H1 (cell line): ENCODE measurements around the gene MEIS3. TPM values are rescaled to one million over a fixed set of nuclear protein-coding genes. Genes with fewer than 3 reads are reported as not detected.

ENCODE experiments used
- CTCF ChIA-PET: fragments of 300-600 bp; sonication (Branson Sonifier 250); formaldehyde crosslinking; loops from one replicate; lab custom pipeline; 2021; ENCODE audit not compliant: partially characterized antibody; lab: Charles Lee
- POLR2A ChIA-PET: fragments of 300-600 bp; sonication (Branson Sonifier 250); formaldehyde crosslinking; loops from one replicate; lab custom pipeline; 2021; ENCODE audit warnings: inconsistent platforms; ENCODE audit not compliant: partially characterized antibody; lab: Charles Lee
- DNase-seq, 2 experiments: peaks; one replicate each; pipeline versions ENCODE4 v3.0.0 to v3.0.0-alpha.2; 2010 to 2022; ENCODE audit warnings: low spot score in 2 of 2, low read depth in 1 of 2, mixed read lengths in 1 of 2
- FAIRE-seq: peaks from 2 replicates; lab custom pipeline; 2011; peaks lifted over from hg19 to GRCh38; lab: Jason Lieb, UNC
- H2AFZ ChIP-seq: 2 replicates; pipeline ENCODE4 v1.8.1; 2012; ENCODE audit warnings: low read length, inconsistent platforms
- H2AK5ac ChIP-seq: 2 replicates; pipeline ENCODE4 v1.6.1; 2013; ENCODE audit warnings: low read depth, low read length
- H2BK120ac ChIP-seq: replicated peaks from 2 replicates; pipeline ENCODE3; 2013; ENCODE audit warnings: low read depth, low read length, inconsistent platforms
- H2BK12ac ChIP-seq: 2 replicates; pipeline ENCODE4 v1.6.1; 2013; ENCODE audit warnings: low read depth, low read length
- H2BK15ac ChIP-seq: 2 replicates; pipeline ENCODE4 v1.6.1; 2013; ENCODE audit warnings: low read length
- H2BK20ac ChIP-seq: 2 replicates; pipeline ENCODE4 v1.6.1; 2013; ENCODE audit warnings: low read length
- H2BK5ac ChIP-seq: 2 replicates; pipeline ENCODE4 v1.6.1; 2013; ENCODE audit warnings: low read depth, low read length
- H3K14ac ChIP-seq: 2 replicates; pipeline ENCODE4 v1.6.1; 2013; ENCODE audit warnings: inconsistent platforms; ENCODE audit not compliant: insufficient read length
- H3K18ac ChIP-seq: 2 replicates; pipeline ENCODE4 v1.6.1; 2013; ENCODE audit warnings: low read length; ENCODE audit errors: extremely low read depth
- H3K23ac ChIP-seq: 2 replicates; pipeline ENCODE4 v1.6.1; 2013; ENCODE audit warnings: inconsistent platforms; ENCODE audit not compliant: insufficient read length
- H3K23me2 ChIP-seq: 2 replicates; pipeline ENCODE4 v1.6.1; 2013; ENCODE audit warnings: low read depth, low read length
- H3K27ac ChIP-seq: 2 replicates; pipeline ENCODE4 v1.6.1; 2011; ENCODE audit warnings: low read depth, low read length, inconsistent platforms
- H3K27me3 ChIP-seq, 4 experiments: replicated peaks in 1 of 4; 1 replicate in 1 of 4; 2 replicates in 3 of 4; pipeline versions ENCODE4 v1.6.1 to v1.8.1; 2011 to 2013; ENCODE audit warnings: low read length in 3 of 4, mild to moderate bottlenecking in 3 of 4, inconsistent platforms in 2 of 4, mixed read lengths in 2 of 4, moderate library complexity in 1 of 4; ENCODE audit not compliant: control insufficient read depth in 3 of 4, insufficient read depth in 3 of 4; ENCODE audit errors: extremely low read depth in 1 of 4
- H3K36me3 ChIP-seq, 4 experiments: 2 replicates each; pipeline versions ENCODE4 v1.6.1 to v1.8.1; 2011 to 2013; ENCODE audit warnings: mild to moderate bottlenecking in 4 of 4, low read length in 3 of 4, moderate library complexity in 2 of 4, control low read depth in 1 of 4, inconsistent platforms in 1 of 4; ENCODE audit not compliant: insufficient read depth in 4 of 4, control insufficient read depth in 2 of 4
- H3K4ac ChIP-seq: replicated peaks from 2 replicates; pipeline ENCODE3; 2013; ENCODE audit warnings: low read length, low read depth, mixed read lengths, inconsistent platforms; ENCODE audit not compliant: insufficient read length
- H3K4me1 ChIP-seq, 4 experiments: replicated peaks in 1 of 4; 1 replicate in 1 of 4; 2 replicates in 3 of 4; pipeline versions ENCODE4 v1.6.1 to v1.8.1; 2011 to 2013; ENCODE audit warnings: low read length in 3 of 4, inconsistent platforms in 2 of 4, mixed read lengths in 1 of 4; ENCODE audit not compliant: insufficient read depth in 4 of 4, control insufficient read depth in 3 of 4
- H3K4me2 ChIP-seq, 2 experiments: 2 replicates each; pipeline versions ENCODE4 v1.6.1 to v1.8.1; 2011 to 2013; ENCODE audit warnings: low read depth in 2 of 2, low read length in 2 of 2, control low read depth in 1 of 2, inconsistent platforms in 1 of 2, mild to moderate bottlenecking in 1 of 2; ENCODE audit not compliant: insufficient read depth in 1 of 2
- H3K4me3 ChIP-seq, 4 experiments: fragments of 200-600, 300-600 bp in 1 of 4; sonication (generic), shearing (Covaris generic), sonication (Bioruptor Twin) in 1 of 4; 2 replicates each; pipeline versions ENCODE4 v1.5.1 to v1.8.1; 2011 to 2016; ENCODE audit warnings: low read length in 4 of 4, low read depth in 3 of 4, control low read depth in 2 of 4, inconsistent platforms in 2 of 4, mild to moderate bottlenecking in 2 of 4, mixed read lengths in 1 of 4, moderate library complexity in 1 of 4; ENCODE audit not compliant: insufficient read depth in 2 of 4; ENCODE audit errors: extremely low read depth in 1 of 4
- H3K56ac ChIP-seq: replicated peaks from 2 replicates; pipeline ENCODE3; 2013; ENCODE audit warnings: low read depth, mild to moderate bottlenecking, mixed read lengths, low read length, inconsistent platforms; ENCODE audit not compliant: insufficient read length
- H3K79me1 ChIP-seq: 2 replicates; pipeline ENCODE4 v1.6.1; 2013; ENCODE audit warnings: low read depth, low read length, control low read depth
- H3K79me2 ChIP-seq, 2 experiments: 2 replicates each; pipeline versions ENCODE4 v1.6.1 to v1.8.1; 2012 to 2013; ENCODE audit warnings: low read length in 2 of 2, mild to moderate bottlenecking in 2 of 2, inconsistent platforms in 1 of 2; ENCODE audit not compliant: insufficient read depth in 2 of 2, control insufficient read depth in 1 of 2
- H3K9ac ChIP-seq, 4 experiments: replicated peaks in 1 of 4; 1 replicate in 1 of 4; 2 replicates in 3 of 4; pipeline versions ENCODE4 v1.6.1 to v1.8.1; 2011 to 2013; ENCODE audit warnings: low read depth in 3 of 4, low read length in 3 of 4, control low read depth in 2 of 4, mild to moderate bottlenecking in 2 of 4, moderate library complexity in 2 of 4, inconsistent platforms in 1 of 4; ENCODE audit errors: extremely low read depth in 1 of 4
- H3K9me3 ChIP-seq, 2 experiments: 2 replicates each; pipeline versions ENCODE4 v1.6.1 to v1.8.1; 2012 to 2013; ENCODE audit warnings: mild to moderate bottlenecking in 2 of 2, moderate library complexity in 2 of 2, control low read depth in 1 of 2, inconsistent platforms in 1 of 2, low read depth in 1 of 2, low read length in 1 of 2, mixed read lengths in 1 of 2; ENCODE audit not compliant: insufficient read depth in 2 of 2
- H4K20me1 ChIP-seq, 2 experiments: replicated peaks in 1 of 2; 2 replicates each; pipeline versions ENCODE3 to v1.8.1; 2011 to 2013; ENCODE audit warnings: inconsistent platforms in 2 of 2, low read length in 2 of 2, mild to moderate bottlenecking in 1 of 2; ENCODE audit not compliant: insufficient read depth in 2 of 2, control insufficient read depth in 1 of 2
- H4K5ac ChIP-seq: 2 replicates; pipeline ENCODE4 v1.6.1; 2013; ENCODE audit warnings: low read length, low read depth, mixed read lengths, inconsistent platforms; ENCODE audit not compliant: insufficient read length
- H4K8ac ChIP-seq: 2 replicates; pipeline ENCODE4 v1.8.0; 2013; ENCODE audit warnings: mild to moderate bottlenecking, moderate library complexity, low read length, inconsistent platforms; ENCODE audit not compliant: insufficient read depth; ENCODE audit errors: extremely low read depth
- H4K91ac ChIP-seq: replicated peaks from 2 replicates; pipeline ENCODE3; 2013; ENCODE audit warnings: low read length, mixed read lengths, inconsistent platforms; ENCODE audit not compliant: insufficient read length
- CBX5 ChIP-seq: fragments of 300-800, 300-1000 bp; sonication (generic); IDR thresholded peaks from 2 replicates; pipeline ENCODE4 v1.7.1; 2016; ENCODE audit warnings: antibody characterized with exemption, low read length, low read depth
- HDAC6 ChIP-seq: IDR thresholded peaks from one replicate; pipeline ENCODE4 v1.7.1; 2012; ENCODE audit warnings: low read depth, mild to moderate bottlenecking, inconsistent platforms, low read length, moderate library complexity
- RAD21 ChIP-seq, 2 experiments: IDR thresholded peaks in 1 of 2; conservative IDR thresholded peaks in 1 of 2; 2 replicates each; pipeline ENCODE4 v1.6.1; 2011; ENCODE audit warnings: low read depth in 2 of 2, low read length in 2 of 2, improper control_type of control experiment in 1 of 2, inconsistent platforms in 1 of 2, mild to moderate bottlenecking in 1 of 2, moderate library complexity in 1 of 2
- RBBP5 ChIP-seq: IDR thresholded peaks from 2 replicates; pipeline ENCODE4 v1.7.1; 2012; ENCODE audit warnings: low read depth, mild to moderate bottlenecking, inconsistent platforms, low read length, moderate library complexity, borderline replicate concordance
- SIRT6 ChIP-seq: IDR thresholded peaks from one replicate; pipeline ENCODE4 v1.7.1; 2012; ENCODE audit warnings: low read length, inconsistent platforms
- SRF ChIP-seq: IDR thresholded peaks from 2 replicates; pipeline ENCODE4 v1.6.1; 2011; ENCODE audit warnings: mild to moderate bottlenecking, low read depth, low read length, moderate library complexity
- TEAD4 ChIP-seq: IDR thresholded peaks from 2 replicates; pipeline ENCODE4 v1.6.1; 2012; ENCODE audit warnings: low read depth, low read length, inconsistent platforms, mixed read lengths
- WGBS, 2 experiments: shearing (Covaris generic) in 1 of 2; methylation state at CpG; one replicate each; pipeline versions ENCODE4 v1.1.6 to v1.1.7; 2013 to 2015; ENCODE audit warnings: low lambda C conversion rate in 2 of 2, mixed read lengths in 2 of 2, inconsistent platforms in 1 of 2, low coverage in 1 of 2, missing lambda C conversion rate in 1 of 2; ENCODE audit not compliant: insufficient replicate concordance in 2 of 2, insufficient coverage in 1 of 2, insufficient read length in 1 of 2; ENCODE audit errors: extremely low coverage in 1 of 2, missing lambda C conversion rate in 1 of 2; 5-methylcytosine and 5-hydroxymethylcytosine counted together
- polyA plus RNA-seq, 7 experiments: library from polyadenylated mRNA; depleted of rRNA in 3 of 7; stranded (reverse) in 5 of 7; unstranded in 2 of 7; fragments of >200 nt in 5 of 7; fragments of 200-250 nt in 2 of 7; gene quantifications; 1 replicate in 5 of 7; 2 replicates in 1 of 7; 4 replicates in 1 of 7; pipeline versions ENCODE4 v1.2.1 to v1.2.3, GENCODE V29; 2011 to 2013; ENCODE audit warnings: missing spikeins in 2 of 7, mixed read lengths in 2 of 7
- total RNA-seq: library from RNA; stranded (reverse); fragmentation: NEBNext Ultra II Directional; extraction: Animal tissue kit (Norgen Biotek cat#: 25700); gene quantifications from 2 replicates; pipeline ENCODE4 v1.2.1, GENCODE V29; 2021

The MEIS3 gene
- total and polyA plus RNA-seq, 2 of the 8 experiments (the other 6 are each of a cell fraction or from before 2014, with no cell fraction given), result 24.5 to 28.2 TPM

DNA sequence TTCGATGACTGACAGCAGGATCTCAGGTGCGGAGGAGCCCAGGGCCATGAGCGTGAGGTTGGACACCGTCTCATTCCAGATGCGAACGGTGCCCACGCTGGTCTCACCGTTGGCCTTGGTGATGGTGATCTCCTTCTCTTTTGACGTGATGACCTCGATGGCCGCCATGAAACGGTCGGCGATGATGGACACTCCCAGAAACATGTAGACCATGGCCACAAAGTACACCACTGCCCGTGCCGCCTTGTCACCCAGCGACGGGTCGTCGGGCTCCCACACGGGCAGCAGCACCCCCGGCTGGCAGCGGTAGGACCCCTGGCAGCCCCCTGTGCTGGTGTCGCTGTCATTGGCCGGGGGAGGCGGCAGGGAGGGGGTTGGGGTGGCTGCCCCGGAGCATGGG is 46.6 kb upstream of the MEIS3 start:
- Histone ChIP-seq H3K4me3 (no peak overlapping the region), H3K36me3 (no peaks in the 10 kb centered on the region), H3K4me1 (peaks cover 4 to 29% (median 18%) of the 10 kb centered on the region in 4 experiments), H2BK5ac (no peak overlapping the region; the same call in 1 of the 2 replicates), H2BK120ac (no peak overlapping the region), H3K4ac (no peak overlapping the region), H4K20me1 (no peaks in the 10 kb centered on the region), H4K8ac (no peak overlapping the region; the same call in 1 of the 2 replicates), H4K5ac (no peak overlapping the region), H2AFZ (no peak overlapping the region), H2BK15ac (no peak overlapping the region), H3K79me2 (no peaks in the 10 kb centered on the region), H3K56ac (no peak overlapping the region), H3K4me2 (no peak overlapping the region), H3K9ac (no peak overlapping the region), H2BK20ac (no peak overlapping the region), H4K91ac (no peak overlapping the region), H3K18ac (no peak overlapping the region), H3K14ac (no peak overlapping the region), H3K27me3 (peaks cover 0 to 5% (median 3%) of the 10 kb centered on the region in 4 experiments; a peak in 3 of 7 replicates), H2BK12ac (0 out of 2 replicates have a peak overlapping the region, but pooled peaks have one; percentile 50), H3K9me3 (no peaks in the 10 kb centered on the region), H3K79me1 (no peaks in the 10 kb centered on the region), H2AK5ac (no peak overlapping the region), H3K23me2 (peaks cover 1% of the 10 kb centered on the region; the same call in 1 of the 2 replicates), H3K27ac (no peak overlapping the region), H3K23ac (no peak overlapping the region)
- no peak for FAIRE-seq
- ChIA-PET POLR2A (interaction anchor here (2.0 kb wide), 1 partner anchor 18 kb away, joined by 5 read pairs; no protein-coding TSS in a partner anchor), CTCF (interaction anchor here (0.9 to 4.1 kb wide), 2 partner anchors 13 to 18 kb away, joined by 3 to 16 read pairs; no protein-coding TSS in a partner anchor)
- 89% methylated on average over 26 of the region's 27 CpGs; no CpG with 5 or more reads in 1 of the 2 experiments for WGBS, 2 experiments
- TF ChIP-seq SRF, result no peak
- TF ChIP-seq CBX5, result no peak
- no peak for TF ChIP-seq SIRT6
- TF ChIP-seq TEAD4, result no peak
- no peak for TF ChIP-seq HDAC6
- no peak for TF ChIP-seq RAD21 (IDR thresholded peaks at IDR 0.05 in 1 of 2, conservative IDR thresholded peaks at IDR 0.05 in 1 of 2; ENCODE audit: low read depth in 2 of 2, low read length in 2 of 2)
- no peak for TF ChIP-seq RBBP5
- no peak for DNase-seq
